GM12892 (cell line): ENCODE data around the gene OR10X1.

Experiments used
- DNase-seq: peaks from one replicate; pipeline ENCODE4 v3.0.0; 2011; ENCODE audit not compliant: insufficient read length
- FAIRE-seq: peaks from 2 replicates; lab custom pipeline; 2011; peaks lifted over from hg19 to GRCh38; lab: Jason Lieb, UNC
- POLR2A ChIP-seq: IDR thresholded peaks from 2 replicates; pipeline ENCODE4 v1.6.1; 2011; ENCODE audit warnings: low read depth, low read length, control low read depth
- POLR2AphosphoS5 ChIP-seq: IDR thresholded peaks from 2 replicates; pipeline ENCODE4 v1.6.1; 2011; ENCODE audit warnings: low read depth, low read length, control low read depth
- TAF1 ChIP-seq: IDR thresholded peaks from 2 replicates; pipeline ENCODE4 v1.6.1; 2011; ENCODE audit warnings: low read depth, mild to moderate bottlenecking, control low read depth, low read length, borderline replicate concordance

The OR10X1 gene

GRCh38 chr1:158563853-158564252, 15.8 kb downstream of the OR10X1 start:
- FAIRE-seq, result no peak
- DNase-seq, result no peak
- TF ChIP-seq POLR2A, result no peak
- TF ChIP-seq TAF1, result no peak
- TF ChIP-seq POLR2AphosphoS5, result no peak

- no peak for FAIRE-seq
- TF ChIP-seq TAF1, result no peak
- no peak for TF ChIP-seq POLR2A
- TF ChIP-seq POLR2AphosphoS5, result no peak
- no peak for DNase-seq
These were observed 20.0 kb downstream of the OR10X1 start for GRCh38 chr1:158559696-158560095.

DNA sequence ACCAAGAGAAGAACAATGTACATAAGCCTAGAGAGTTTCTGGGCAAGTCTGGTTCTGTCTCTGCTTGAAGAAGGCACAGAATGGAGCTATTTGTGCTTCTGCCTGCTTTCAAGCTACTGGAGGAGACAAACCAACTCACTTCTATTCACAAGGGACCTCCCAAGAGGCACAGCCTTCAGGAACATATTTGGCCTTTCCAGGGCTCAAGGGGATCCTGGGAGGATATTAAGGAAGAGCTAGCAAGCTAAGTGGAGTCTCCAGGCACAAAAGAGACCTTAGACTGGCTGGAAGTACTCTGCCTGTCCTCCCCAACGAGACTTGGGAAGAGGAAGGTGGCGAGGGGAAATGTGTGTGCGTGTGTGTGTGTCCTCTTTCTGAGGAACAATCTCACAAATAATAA, 25.3 kb downstream of the OR10X1 start, which contains the start of gene OR6Y1:
Gene OR6Y1 (minus strand): TSS at position 54 of the 400 bp plus-strand sequence. CDS start 6,300 bp downstream, outside the sequence.
- no peak for TF ChIP-seq POLR2AphosphoS5
- no peak for TF ChIP-seq POLR2A
- no peak for TF ChIP-seq TAF1
- FAIRE-seq (no peak), DNase-seq (no peak)

- no peak for FAIRE-seq
- no peak for DNase-seq
- TF ChIP-seq POLR2A (no peak), POLR2AphosphoS5 (no peak), TAF1 (no peak)
These were observed 27.4 kb downstream of the OR10X1 start for GRCh38 chr1:158552296-158552695.

- FAIRE-seq (no peak), DNase-seq (no peak)
- TF ChIP-seq TAF1 (no peak), POLR2A (no peak), POLR2AphosphoS5 (no peak)
These were observed 32.2 kb downstream of the OR10X1 start for GRCh38 chr1:158547533-158547932.

GRCh38 chr1:158537609-158538008, 42.1 kb downstream of the OR10X1 start:
- FAIRE-seq (no peak), DNase-seq (no peak)
- no peak for TF ChIP-seq POLR2AphosphoS5

GRCh38 chr1:158534496-158534895, 45.2 kb downstream of the OR10X1 start:
- TF ChIP-seq TAF1, result no peak
- TF ChIP-seq POLR2A, result no peak
- TF ChIP-seq POLR2AphosphoS5, result no peak
- DNase-seq, result no peak
- no peak for FAIRE-seq
